Motor neuron (in vitro differentiated cells): ENCODE data around the gene TTC34. TPM values are rescaled to one million over a fixed set of nuclear protein-coding genes. Genes with fewer than 3 reads are reported as not detected.

Experiments
- ATAC-seq, 8 experiments: fragments of 200-7000 bp; cut with Tn5 transposase; replicated peaks in 6 of 8; 2 replicates each; pipeline ENCODE4 v1.8.0; 2021; ENCODE audit warnings: mild to moderate bottlenecking in 8 of 8, moderate library complexity in 8 of 8
- H3K27ac ChIP-seq, 2 donors: fragments of 250-450 bp; sonication (Bioruptor Pico); 2 replicates each; pipeline ENCODE4 v1.9.0; 2021; ENCODE audit warnings: antibody characterized with exemption in 2 of 2, mild to moderate bottlenecking in 2 of 2, moderate library complexity in 1 of 2
- H3K4me1 ChIP-seq, 2 donors: fragments of 250-450 bp; sonication (Bioruptor Pico); replicated peaks in 1 of 2; 2 replicates each; pipeline ENCODE4 v1.6.1; 2021; ENCODE audit warnings: antibody characterized with exemption in 2 of 2, mild to moderate bottlenecking in 2 of 2, moderate library complexity in 1 of 2
- H3K4me3 ChIP-seq, 5 donors: fragments of 250-450 bp; sonication (Bioruptor Pico); 2 replicates each; pipeline ENCODE4 v1.9.0; 2021; ENCODE audit warnings: antibody characterized with exemption in 5 of 5, mild to moderate bottlenecking in 5 of 5, moderate library complexity in 4 of 5
- WGBS, 10 experiments: fragments of 450-650 bp; shearing (Covaris generic); methylation state at CpG; one replicate each; pipeline ENCODE4 v1.0.0; 2022; 5-methylcytosine and 5-hydroxymethylcytosine counted together
- in situ Hi-C, 9 experiments: fragments of 400-800 bp; cut with MboI; loops; one replicate each; pipeline ENCODE4 v1.15.0; 2021; ENCODE audit warnings: low sequenced_read_pairs in 9 of 9, low pct_unique_long_range_greater_than_20kb in 2 of 9; ENCODE audit not compliant: unreplicated experiment in 9 of 9
- total RNA-seq, 8 experiments: library from RNA; unstranded; fragments of 300-600 nt; gene quantifications; 2 replicates each; pipeline versions ENCODE4 v1.2.3 to v1.2.4, GENCODE V29; 2022

The TTC34 gene, protein sequence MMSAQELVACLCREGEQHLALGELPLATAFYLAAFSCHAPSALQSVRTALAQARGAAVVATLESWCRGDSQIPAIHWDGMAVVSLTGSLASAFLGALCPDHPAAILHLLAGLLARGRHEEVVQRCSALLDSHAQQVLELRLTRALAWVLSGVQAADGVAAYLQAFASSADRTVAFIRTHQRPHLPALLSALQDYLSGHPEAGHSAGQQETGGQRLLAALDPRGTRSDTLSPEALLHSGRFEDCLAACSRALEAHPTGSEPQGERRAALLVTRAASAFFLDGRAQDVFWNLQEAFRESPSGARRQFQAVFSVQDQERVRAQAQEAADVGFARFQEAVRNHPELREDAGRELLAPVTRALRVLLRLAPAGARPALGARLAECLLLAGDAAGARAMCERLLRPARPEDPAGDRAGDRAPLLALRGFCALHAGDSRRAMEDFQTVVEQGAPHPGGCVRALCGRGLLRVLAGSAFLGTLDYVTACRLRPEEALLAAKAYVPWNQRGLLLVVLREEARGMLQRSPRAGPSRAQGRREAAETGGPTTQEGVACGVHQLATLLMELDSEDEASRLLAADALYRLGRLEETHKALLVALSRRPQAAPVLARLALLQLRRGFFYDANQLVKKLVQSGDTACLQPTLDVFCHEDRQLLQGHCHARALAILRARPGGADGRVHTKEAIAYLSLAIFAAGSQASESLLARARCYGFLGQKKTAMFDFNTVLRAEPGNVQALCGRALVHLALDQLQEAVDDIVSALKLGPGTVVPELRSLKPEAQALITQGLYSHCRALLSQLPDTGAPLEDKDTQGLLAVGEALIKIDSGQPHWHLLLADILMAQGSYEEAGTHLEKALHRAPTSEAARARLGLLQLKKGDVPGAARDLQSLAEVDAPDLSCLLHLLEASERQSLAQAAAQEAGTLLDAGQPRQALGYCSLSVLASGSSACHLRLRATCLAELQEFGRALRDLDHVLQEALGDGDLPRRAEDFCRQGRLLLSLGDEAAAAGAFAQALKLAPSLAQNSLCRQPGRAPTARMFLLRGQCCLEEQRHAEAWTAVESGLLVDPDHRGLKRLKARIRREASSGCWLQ
- total RNA-seq = 1 to 10 TPM in 1 of 8 experiments, under 1 TPM in 7; 0.16 to 1.2 (median 0.47) TPM

GRCh38 chr1:2801535-2802291 is at the start of gene TTC34:
Gene TTC34 (minus strand): TSS chr1:2801693. CDS start chr1:2800827, 866 bp downstream.
- H3K4me1 ChIP-seq = peaks cover 0 to 21% of the 10 kb centered on the region in 2 donors
- 78 to 80% methylated on average over 1 to 4 of the region's 21 CpGs; no CpG with 5 or more reads in 8 of the 10 experiments for WGBS, 10 experiments
- peak; percentile 27 to 97 (median 76) for ATAC-seq
- in situ Hi-C loops = no loop called here
- H3K4me3 ChIP-seq = no peak within 1 kb of the TSS
- no peak within 1 kb of the TSS for H3K27ac ChIP-seq

DNA sequence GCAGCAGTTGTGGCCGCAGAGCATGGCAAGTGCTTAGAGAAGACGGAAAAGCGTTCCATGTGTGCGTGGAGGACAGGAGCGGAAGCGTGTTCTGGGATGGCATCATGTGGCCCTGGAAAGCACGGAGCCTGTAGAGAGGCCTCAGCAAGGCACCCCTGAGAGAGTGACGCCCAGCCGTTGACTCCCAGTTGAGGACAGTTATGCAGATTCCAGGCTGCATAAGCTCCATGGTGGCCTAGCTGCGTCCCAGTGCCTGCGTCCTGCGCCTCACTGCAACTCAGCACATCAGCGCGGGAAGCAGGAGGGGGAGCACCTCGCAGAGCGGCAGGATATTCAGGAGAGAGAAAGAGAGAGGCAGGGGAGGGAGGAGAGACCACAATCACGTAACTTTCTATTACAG is 49.0 kb upstream of the TTC34 start:
- 20 to 82% (median 60%) methylated on average over 3 to 15 of the region's 17 CpGs; no CpG with 5 or more reads in 1 of the 10 experiments for WGBS, 10 experiments
- no peak overlapping the region for H3K4me3 ChIP-seq
- in situ Hi-C loops = no loop called here

DNA sequence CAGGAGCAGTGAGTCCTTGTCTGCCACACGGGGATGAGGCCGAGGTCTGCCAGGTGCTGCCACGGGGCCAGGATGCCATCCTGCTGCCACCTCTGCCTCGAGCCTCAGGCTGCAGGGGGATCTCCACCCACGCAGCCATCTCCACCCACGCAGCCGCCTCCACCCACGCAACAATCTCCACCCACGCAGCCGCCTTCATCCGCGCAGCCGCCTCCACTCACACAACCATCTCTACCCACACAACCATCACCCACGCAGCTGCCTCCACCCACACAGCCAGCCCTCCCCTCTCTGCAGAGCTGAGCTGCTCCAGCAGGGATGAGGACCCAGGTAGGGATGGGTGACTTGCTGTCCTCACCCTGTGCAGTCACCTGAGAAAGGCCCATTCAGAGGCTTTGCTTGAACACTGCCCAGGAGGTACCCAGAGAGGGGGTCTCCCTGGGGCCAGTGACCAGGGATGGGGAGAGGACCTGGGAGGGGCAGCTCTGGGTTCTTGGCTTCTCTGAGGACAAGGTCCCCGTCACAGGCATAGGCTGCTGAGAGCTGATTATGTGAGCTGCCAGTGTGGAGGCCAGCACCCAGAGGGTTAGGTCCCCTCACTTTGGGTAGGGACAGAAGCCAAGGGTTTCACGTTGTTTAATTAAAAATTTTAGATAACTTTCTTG is 46.6 kb upstream of the TTC34 start:
- Histone ChIP-seq H3K4me3 (no peak overlapping the region), H3K4me1 (no peaks in the 10 kb centered on the region), H3K27ac (no peak overlapping the region)
- no peak for ATAC-seq
- WGBS, 10 experiments = 0 to 76% (median 51%) methylated on average over 2 to 15 of the region's 16 CpGs; no CpG with 5 or more reads in 5 of the 10 experiments
- in situ Hi-C loops = no loop called here

More for the DNA sequence above, 49.0 kb upstream of the TTC34 start:
- no peaks in the 10 kb centered on the region for H3K4me1 ChIP-seq
- ATAC-seq = no peak
- H3K27ac ChIP-seq = no peak overlapping the region

DNA sequence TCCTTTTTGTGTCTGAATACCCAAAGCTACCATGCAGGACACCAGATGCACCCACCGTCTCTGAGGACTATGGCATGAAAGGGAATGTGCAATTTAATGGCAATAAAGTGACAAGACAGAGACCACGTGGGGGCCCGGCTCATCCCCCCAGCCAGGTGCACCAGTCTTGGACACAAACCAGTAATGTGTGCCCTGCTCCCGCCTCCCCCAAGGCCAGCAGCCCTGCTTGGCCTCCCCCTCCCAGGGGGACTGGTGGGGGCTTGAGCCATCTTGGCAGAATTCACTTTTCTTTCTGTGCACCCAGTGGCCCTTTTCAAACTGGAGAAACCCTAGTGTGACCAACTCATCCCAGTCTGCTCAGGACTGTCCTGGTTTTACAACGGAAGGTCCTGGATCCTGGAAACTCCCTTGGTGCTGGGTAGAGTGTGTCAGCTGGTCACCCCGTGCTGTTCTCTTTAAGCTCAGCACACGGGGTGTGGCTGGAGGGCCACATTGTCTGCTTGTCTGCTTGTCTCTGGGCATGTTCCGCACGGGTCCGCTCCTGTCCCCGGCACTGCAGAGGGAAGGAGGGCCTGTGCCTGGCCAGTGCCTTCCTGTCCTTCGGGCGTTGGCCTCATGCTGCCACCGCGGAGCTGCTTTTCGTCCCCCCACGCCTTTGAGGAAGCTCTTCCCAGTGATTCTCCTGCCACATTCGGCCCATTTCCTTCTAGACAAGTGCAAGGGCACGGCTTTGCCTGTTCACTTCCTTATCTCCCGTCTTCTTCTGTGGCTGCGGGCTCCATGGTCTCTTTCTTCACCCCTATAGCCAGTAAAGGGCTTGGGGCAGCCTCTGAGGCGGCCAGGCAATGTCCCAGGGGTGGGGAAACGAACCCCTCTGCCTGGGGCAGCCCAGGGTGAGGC is 45.8 kb upstream of the TTC34 start:
- WGBS, 10 experiments = 0 to 80% (median 20%) methylated on average over 1 to 14 of the region's 23 CpGs; no CpG with 5 or more reads in 5 of the 10 experiments
- no peaks in the 10 kb centered on the region for H3K4me1 ChIP-seq
- in situ Hi-C loops = no loop called here
- ATAC-seq = no peak
- no peak overlapping the region for H3K27ac ChIP-seq
- no peak overlapping the region for H3K4me3 ChIP-seq

- ATAC-seq = no peak
- in situ Hi-C loops = no loop called here
- H3K4me3 ChIP-seq = no peak overlapping the region
- 8 to 87% (median 34%) methylated on average over 1 to 9 of the region's 9 CpGs; no CpG with 5 or more reads in 1 of the 10 experiments for WGBS, 10 experiments
- H3K27ac ChIP-seq = no peak overlapping the region
- no peaks in the 10 kb centered on the region for H3K4me1 ChIP-seq
Measured at GRCh38 chr1:2845869-2846268, 44.4 kb upstream of the TTC34 start.

GRCh38 chr1:2840036-2840809 is 38.7 kb upstream of the TTC34 start:
- no peak overlapping the region for H3K4me3 ChIP-seq
- no peak overlapping the region for H3K27ac ChIP-seq
- H3K4me1 ChIP-seq = no peaks in the 10 kb centered on the region
- WGBS, 10 experiments = 0 to 72% (median 37%) methylated on average over 2 to 11 of the region's 16 CpGs; no CpG with 5 or more reads in 1 of the 10 experiments
- ATAC-seq = no peak
- in situ Hi-C loops = no loop called here

GRCh38 chr1:2837823-2838222 is 36.3 kb upstream of the TTC34 start:
- ATAC-seq = no peak
- H3K4me1 ChIP-seq = no peaks in the 10 kb centered on the region
- H3K27ac ChIP-seq = no peak overlapping the region
- 0 to 95% (median 68%) methylated on average over 1 to 12 of the region's 12 CpGs; no CpG with 5 or more reads in 2 of the 10 experiments for WGBS, 10 experiments
- in situ Hi-C loops = no loop called here
- no peak overlapping the region for H3K4me3 ChIP-seq

DNA sequence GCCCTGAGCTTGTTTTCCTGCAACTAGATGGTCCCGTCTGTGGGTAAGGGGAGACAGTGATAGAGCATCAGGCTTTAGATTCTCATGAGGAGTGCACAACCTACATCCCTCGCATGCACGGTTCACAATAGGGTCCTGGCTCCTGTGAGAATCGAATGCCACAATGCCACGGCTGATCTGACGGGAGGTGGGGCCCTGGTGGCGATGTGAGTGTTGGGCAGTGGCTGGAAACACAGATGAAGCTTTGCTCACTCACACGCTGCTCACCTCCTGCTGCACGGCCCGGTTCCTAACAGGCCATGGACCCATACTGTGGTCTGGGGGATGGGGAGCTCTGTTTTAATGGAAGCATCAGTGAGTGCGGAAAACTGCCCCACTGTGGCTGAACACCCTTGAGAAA is 35.8 kb upstream of the TTC34 start:
- in situ Hi-C loops = no loop called here
- 0 to 100% (median 30%) methylated on average over 1 to 9 of the region's 11 CpGs; no CpG with 5 or more reads in 3 of the 10 experiments for WGBS, 10 experiments
- H3K4me3 ChIP-seq = no peak overlapping the region
- H3K4me1 ChIP-seq = no peaks in the 10 kb centered on the region
- H3K27ac ChIP-seq = no peak overlapping the region
- ATAC-seq = no peak

- Histone ChIP-seq H3K4me1 (no peaks in the 10 kb centered on the region), H3K27ac (no peak overlapping the region), H3K4me3 (no peak overlapping the region)
- ATAC-seq = no peak
- in situ Hi-C loops = no loop called here
- 29 to 84% (median 56%) methylated on average over 1 to 17 of the region's 20 CpGs; no CpG with 5 or more reads in 1 of the 10 experiments for WGBS, 10 experiments
Measured at GRCh38 chr1:2836333-2836970, 35.0 kb upstream of the TTC34 start.

- in situ Hi-C loops = no loop called here
- no peak for ATAC-seq
- WGBS, 10 experiments = 10 to 87% (median 46%) methylated on average over 1 to 7 of the region's 10 CpGs; no CpG with 5 or more reads in 4 of the 10 experiments
- Histone ChIP-seq H3K4me1 (no peaks in the 10 kb centered on the region), H3K4me3 (no peak overlapping the region), H3K27ac (no peak overlapping the region)
Measured at GRCh38 chr1:2835650-2836159, 34.2 kb upstream of the TTC34 start.
